GM12878 (cell line): ENCODE data around the gene DIP2B. TPM values are rescaled to one million over a fixed set of nuclear protein-coding genes. Genes with fewer than 3 reads are reported as not detected.

Experiments
- ATAC-seq: fragments of 200-7000 bp; cut with Tn5 transposase; 3 replicates; pipeline ENCODE4 v1.9.1; 2020; ENCODE audit warnings: mild to moderate bottlenecking, moderate library complexity
- BruUV-seq: library from RNA; stranded (reverse); fragments of 400-500 nt; replicated peaks from 2 replicates; lab custom pipeline; 2021; lab: Mats Ljungman, UMichigan
- CTCF ChIA-PET: fragments of 300-600 bp; sonication (Branson Sonifier 250); formaldehyde crosslinking; extraction: SDS; loops from one replicate; lab custom pipeline; 2021; ENCODE audit warnings: inconsistent platforms; lab: Yijun Ruan, JAX
- POLR2A ChIA-PET: fragments of 350-600 bp; formaldehyde crosslinking; extraction: SDS; loops from one replicate; lab custom pipeline; 2021; ENCODE audit warnings: inconsistent platforms; lab: Charles Lee
- RAD21 ChIA-PET: fragments of 300-600 bp; sonication (Branson Sonifier 250); formaldehyde crosslinking; loops from one replicate; lab custom pipeline; 2023; ENCODE audit warnings: antibody characterized with exemption; ENCODE audit not compliant: unreplicated experiment; lab: Charles Lee
- SMC1A ChIA-PET: fragments of 300-600 bp; sonication (Branson Sonifier 250); formaldehyde crosslinking; loops from one replicate; lab custom pipeline; 2023; ENCODE audit not compliant: unreplicated experiment, uncharacterized antibody; lab: Charles Lee
- DNase-seq: peaks from one replicate; pipeline ENCODE4 v3.0.0-alpha.2; 2011; ENCODE audit warnings: low read depth, low spot score
- FAIRE-seq: peaks from 3 replicates; lab custom pipeline; 2011; peaks lifted over from hg19 to GRCh38; lab: Jason Lieb, UNC
- H2AFZ ChIP-seq: 2 replicates; pipeline ENCODE4 v1.6.0; 2011; ENCODE audit warnings: low read depth, low read length, control low read depth; ENCODE audit not compliant: control insufficient read depth
- H3K27ac ChIP-seq: 2 replicates; pipeline ENCODE4 v1.5.1; 2011; ENCODE audit warnings: control low read depth; ENCODE audit not compliant: control insufficient read depth, insufficient read depth
- H3K27me3 ChIP-seq, 2 experiments: replicated peaks in 1 of 2; 2 replicates each; pipeline versions ENCODE4 v1.6.0 to v1.6.1; 2011; ENCODE audit warnings: low read length in 1 of 2; ENCODE audit not compliant: control insufficient read depth in 2 of 2, insufficient read depth in 2 of 2
- H3K36me3 ChIP-seq, 2 experiments: 2 replicates each; pipeline ENCODE4 v1.5.1; 2011; ENCODE audit warnings: low read length in 1 of 2; ENCODE audit not compliant: control insufficient read depth in 2 of 2, insufficient read depth in 2 of 2
- H3K4me1 ChIP-seq: 2 replicates; pipeline ENCODE4 v1.6.1; 2011; ENCODE audit warnings: mild to moderate bottlenecking, low read length, moderate library complexity, mixed read lengths; ENCODE audit not compliant: control insufficient read depth, insufficient read depth
- H3K4me2 ChIP-seq: 2 replicates; pipeline ENCODE4 v1.6.0; 2011; ENCODE audit warnings: control low read depth; ENCODE audit not compliant: control insufficient read depth, insufficient read depth
- H3K4me3 ChIP-seq: fragments of 200-600 bp; sonication (generic); 2 replicates; pipeline ENCODE4 v1.5.1; 2016
- H3K79me2 ChIP-seq: 2 replicates; pipeline ENCODE4 v1.6.0; 2011; ENCODE audit warnings: low read length; ENCODE audit not compliant: control insufficient read depth, insufficient read depth
- H3K9ac ChIP-seq: 2 replicates; pipeline ENCODE4 v1.8.0; 2011; ENCODE audit warnings: low read length, control low read depth, mixed read lengths; ENCODE audit not compliant: control insufficient read depth, insufficient read depth
- H3K9me3 ChIP-seq: replicated peaks from 3 replicates; pipeline ENCODE4 v1.5.1; 2011; ENCODE audit warnings: mild to moderate bottlenecking, low read length; ENCODE audit not compliant: control insufficient read depth, insufficient read depth
- H4K20me1 ChIP-seq: 2 replicates; pipeline ENCODE4 v1.6.0; 2011; ENCODE audit not compliant: control insufficient read depth, insufficient read depth
- ASH2L ChIP-seq: fragments of 300-600, 200-600 bp; sonication (generic); IDR thresholded peaks from 2 replicates; pipeline ENCODE4 v1.6.1; 2017; ENCODE audit warnings: low read depth, mild to moderate bottlenecking, borderline replicate concordance
- ATF7 ChIP-seq: fragments of 450-650 bp; IDR thresholded peaks from 2 replicates; pipeline ENCODE4 v1.6.1; 2016; ENCODE audit warnings: low read depth, mild to moderate bottlenecking
- BACH1 ChIP-seq: fragments of 450-650 bp; IDR thresholded peaks from 2 replicates; pipeline ENCODE4 v1.6.1; 2017; ENCODE audit warnings: mild to moderate bottlenecking, borderline replicate concordance
- CHD4 ChIP-seq: fragments of 200-600 bp; sonication (generic); IDR thresholded peaks from 2 replicates; pipeline ENCODE4 v1.6.1; 2016; ENCODE audit warnings: mild to moderate bottlenecking
- CREM ChIP-seq: IDR thresholded peaks from 2 replicates; pipeline ENCODE4 v1.6.1; 2014; ENCODE audit warnings: antibody characterized with exemption, low read depth
- ESRRA ChIP-seq: IDR thresholded peaks from 2 replicates; pipeline ENCODE4 v1.6.1; 2012; ENCODE audit warnings: mild to moderate bottlenecking, low read length, improper control_type of control experiment
- ETV6 ChIP-seq, 2 experiments: fragments of 450-650 bp in 1 of 2; IDR thresholded peaks in 1 of 2; conservative IDR thresholded peaks in 1 of 2; 2 replicates each; pipeline ENCODE4 v1.6.1; 2014; ENCODE audit warnings: antibody characterized with exemption in 1 of 2, borderline replicate concordance in 1 of 2, low read depth in 1 of 2, mild to moderate bottlenecking in 1 of 2, moderate library complexity in 1 of 2
- HDAC2 ChIP-seq: fragments of 200-600 bp; sonication (generic); IDR thresholded peaks from 2 replicates; pipeline ENCODE4 v1.6.1; 2017
- IRF5 ChIP-seq: fragments of 450-650 bp; IDR thresholded peaks from 2 replicates; pipeline ENCODE4 v1.6.1; 2017; ENCODE audit warnings: borderline replicate concordance
- RAD21 ChIP-seq: IDR thresholded peaks from 2 replicates; pipeline ENCODE4 v1.6.1; 2011; ENCODE audit warnings: mild to moderate bottlenecking, low read depth, low read length, moderate library complexity; ENCODE audit not compliant: insufficient read depth
- RB1 ChIP-seq: fragments of 450-650 bp; formaldehyde crosslinking; IDR thresholded peaks from 2 replicates; pipeline ENCODE4 v1.6.1; 2017; ENCODE audit warnings: mild to moderate bottlenecking, borderline replicate concordance
- SMAD5 ChIP-seq: IDR thresholded peaks from 2 replicates; pipeline ENCODE4 v1.6.1; 2016; ENCODE audit warnings: antibody characterized with exemption, low read depth
- TARDBP ChIP-seq: IDR thresholded peaks from 2 replicates; pipeline ENCODE4 v1.6.1; 2016; ENCODE audit warnings: borderline replicate concordance
- TCF3 ChIP-seq: IDR thresholded peaks from 2 replicates; pipeline ENCODE4 v1.6.1; 2012; ENCODE audit warnings: low read depth, mild to moderate bottlenecking, low read length, borderline replicate concordance; ENCODE audit not compliant: insufficient read depth
- USF1 ChIP-seq: IDR thresholded peaks from 2 replicates; pipeline ENCODE4 v1.6.1; 2011; ENCODE audit warnings: borderline replicate concordance, low read depth, mild to moderate bottlenecking, moderate library complexity, mixed read lengths, low read length; ENCODE audit not compliant: insufficient read depth; ENCODE audit errors: extremely low read length
- WRNIP1 ChIP-seq: IDR thresholded peaks from 2 replicates; pipeline ENCODE4 v1.6.1; 2011; ENCODE audit warnings: low read depth, low read length, improper control_type of control experiment, borderline replicate concordance
- YY1 ChIP-seq: IDR thresholded peaks from 2 replicates; pipeline ENCODE4 v1.6.1; 2011; ENCODE audit warnings: low read depth, mild to moderate bottlenecking, low read length
- ZNF687 ChIP-seq: fragments of 450-650 bp; IDR thresholded peaks from 2 replicates; pipeline ENCODE4 v1.6.1; 2017; ENCODE audit warnings: mild to moderate bottlenecking, moderate library complexity
- WGBS: methylation state at CpG from one replicate; pipeline ENCODE4 v1.1.6; 2016; ENCODE audit warnings: low lambda C conversion rate; ENCODE audit not compliant: insufficient replicate concordance, insufficient coverage; ENCODE audit errors: missing lambda C conversion rate; 5-methylcytosine and 5-hydroxymethylcytosine counted together
- in situ Hi-C: fragments of 300-500 bp; cut with MboI; formaldehyde crosslinking; loops from 9 replicates; pipeline ENCODE4 v1.14.3; 2018; ENCODE audit warnings: mixed read lengths
- intact Hi-C: fragments of 100-400 bp; cut with micrococcal nuclease; formaldehyde crosslinking; loops from one replicate; pipeline ENCODE4 v1.14.2; 2022; ENCODE audit not compliant: unreplicated experiment
- polyA plus RNA-seq, 11 experiments: library from polyadenylated mRNA; depleted of rRNA in 4 of 11; unstranded in 6 of 11; stranded (reverse) in 5 of 11; fragments of >200 nt; fragmentation: Nextera tagmentation in 4 of 11; fragmentation: Illumina TruSeq in 1 of 11; extraction: Ambion mirVana in 4 of 11; extraction: Trizol in 1 of 11; gene quantifications; 1 replicate in 1 of 11; 2 replicates in 10 of 11; pipeline versions ENCODE4 v1.2.1 to v1.2.3, GENCODE V29; 2011 to 2016; ENCODE audit warnings: inconsistent platforms in 2 of 11, missing spikeins in 2 of 11, low read depth in 1 of 11
- total RNA-seq, 4 experiments: library from RNA; depleted of rRNA in 3 of 4; stranded (reverse); fragments of >200 nt in 3 of 4; fragmentation: Illumina TruSeq in 1 of 4; extraction: Trizol in 1 of 4; gene quantifications; 2 replicates each; pipeline versions ENCODE4 v1.2.1 to v1.2.3, GENCODE V29; 2013 to 2021

DIP2B gene
- total and polyA plus RNA-seq, 10 of the 15 experiments (the other 5 are each of a cell fraction or from before 2014, with no cell fraction given) = 4.5 to 30.0 (median 18.6) TPM

DNA sequence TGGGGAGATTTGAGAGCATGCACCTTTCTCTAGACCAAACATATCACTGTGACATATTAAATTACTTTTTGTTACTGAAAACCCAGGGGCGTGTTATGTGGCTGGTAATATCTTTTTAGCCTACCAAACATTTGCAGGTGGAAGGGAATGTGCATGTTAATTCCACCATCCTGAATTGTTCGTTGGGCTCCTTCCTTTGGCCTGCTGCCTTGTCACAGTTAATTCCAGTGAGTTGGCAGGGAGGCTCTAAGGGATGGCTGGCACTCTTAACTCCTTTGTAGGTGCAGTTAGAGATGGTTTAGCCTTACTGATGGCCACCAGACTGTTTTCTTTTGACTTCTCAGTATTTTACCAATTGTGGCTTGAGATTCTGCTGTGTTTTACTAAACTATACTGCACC, 64.5 kb downstream of the DIP2B start:
- ATAC-seq (no peak), FAIRE-seq (no peak), DNase-seq (no peak)
- Histone ChIP-seq H4K20me1 (no peaks in the 10 kb centered on the region), H3K27ac (no peak overlapping the region), H3K36me3 (no peaks in the 10 kb centered on the region), H2AFZ (no peak overlapping the region), H3K4me2 (no peak overlapping the region), H3K9ac (no peak overlapping the region), H3K79me2 (peaks cover 49% of the 10 kb centered on the region), H3K9me3 (no peaks in the 10 kb centered on the region), H3K27me3 (no peaks in the 10 kb centered on the region), H3K4me3 (no peak overlapping the region), H3K4me1 (peaks cover 7% of the 10 kb centered on the region; the same call in 1 of the 2 replicates)
- intact Hi-C loops = no loop called here
- ChIA-PET SMC1A (interaction anchor here (1.3 to 3.2 kb wide), 3 partner anchors 19 to 61 kb away, joined by 4 to 11 read pairs (median 8); no protein-coding TSS in a partner anchor), POLR2A (interaction anchor here (0.6 kb wide), 1 partner anchor 1032 kb away, joined by 5 read pairs; no protein-coding TSS in a partner anchor)
- in situ Hi-C loops = no loop called here
- no peak for TF ChIP-seq CREM
- TF ChIP-seq ATF7 = no peak
- no peak for TF ChIP-seq ZNF687
- no peak for TF ChIP-seq ETV6 (conservative IDR thresholded peaks at IDR 0.05 in 1 of 2, IDR thresholded peaks at IDR 0.05 in 1 of 2; ENCODE audit: borderline replicate concordance in 1 of 2, low read depth in 1 of 2)
- no peak for TF ChIP-seq CHD4
- no peak for TF ChIP-seq USF1
- no peak for TF ChIP-seq IRF5
- TF ChIP-seq ESRRA = no peak
- TF ChIP-seq ASH2L = no peak
- no peak for TF ChIP-seq YY1
- no peak for TF ChIP-seq WRNIP1
- no peak for TF ChIP-seq RAD21
- no peak for TF ChIP-seq HDAC2
- no peak for TF ChIP-seq BACH1
- no peak for TF ChIP-seq RB1
- no peak for TF ChIP-seq TARDBP
- no peak for TF ChIP-seq TCF3
- TF ChIP-seq SMAD5 = no peak
- TF ChIP-seq, all 136 proteins: peak for 0
- BruUV-seq = no TSS peak
- ChIA-PET CTCF (interaction anchor here (0.9 to 3.7 kb wide), 4 partner anchors 11 to 69 kb away, joined by 4 to 8 read pairs (median 6); no protein-coding TSS in a partner anchor), RAD21 (interaction anchor here (1.2 kb wide), 1 partner anchor 60 kb away, joined by 3 read pairs; no protein-coding TSS in a partner anchor)
- 98% methylated on average over 2 of the region's 2 CpGs for WGBS
